Measurements from ENCODE around the gene ANAPC16. TPM values are rescaled to one million over a fixed set of nuclear protein-coding genes. Genes with fewer than 3 reads are reported as not detected.
A peak's percentile ranks its signal among the peaks of the same experiment; 100 is the strongest.
"Not testable (repeated sequence)": the region's sequence is repeated elsewhere in the genome, so short reads cannot be mapped to it uniquely, and the experiment has no call there.

The ANAPC16 gene
- total RNA-seq, 1 donor from 2014 or later = 76.6 TPM

DNA sequence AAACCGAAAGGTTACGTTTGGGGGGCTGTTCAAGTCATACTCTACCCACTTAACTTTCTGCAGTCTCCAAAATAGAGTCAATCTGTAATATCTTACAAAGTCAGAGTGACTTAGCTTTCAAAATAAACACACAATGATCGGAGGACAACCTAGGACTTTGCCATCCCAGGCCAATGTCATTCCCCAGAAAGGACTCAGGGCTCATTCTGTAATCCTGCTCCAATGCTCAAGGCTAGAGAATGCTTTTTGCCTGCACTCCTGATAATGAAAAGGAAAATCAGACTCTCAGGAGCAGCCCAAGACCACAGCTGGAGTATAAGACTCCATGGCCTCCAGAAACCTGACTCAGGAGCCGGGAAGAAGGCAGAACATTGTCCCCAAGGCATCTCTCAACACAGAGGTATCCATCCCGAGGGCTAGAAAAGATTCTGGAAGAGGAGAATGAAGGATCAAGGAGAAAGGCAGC, 28.8 kb downstream of the ANAPC16 start:
- TF ChIP-seq POLR2A (IDR thresholded peaks at IDR 0.05) = no peak
- TF ChIP-seq CTCF (IDR thresholded peaks at IDR 0.05) = no peak
- TF ChIP-seq POLR2AphosphoS5 (IDR thresholded peaks at IDR 0.05; ENCODE audit: insufficient read depth in 1 of 2, low read depth in 1 of 2) = no peak
- H3K9me3 ChIP-seq = no peaks in the 10 kb centered on the region
- no peak for DNase-seq (ENCODE audit: extremely low spot score in 2 of 2)
- H3K27ac ChIP-seq = peak overlapping the region; percentile 98
- H3K4me3 ChIP-seq = no peak overlapping the region
- H3K36me3 ChIP-seq = no peaks in the 10 kb centered on the region
- peaks cover 82% of the 10 kb centered on the region for H3K4me1 ChIP-seq
- no peaks in the 10 kb centered on the region for H3K27me3 ChIP-seq
- intact Hi-C loops (cut with DNase I) = no loop called here

DNA sequence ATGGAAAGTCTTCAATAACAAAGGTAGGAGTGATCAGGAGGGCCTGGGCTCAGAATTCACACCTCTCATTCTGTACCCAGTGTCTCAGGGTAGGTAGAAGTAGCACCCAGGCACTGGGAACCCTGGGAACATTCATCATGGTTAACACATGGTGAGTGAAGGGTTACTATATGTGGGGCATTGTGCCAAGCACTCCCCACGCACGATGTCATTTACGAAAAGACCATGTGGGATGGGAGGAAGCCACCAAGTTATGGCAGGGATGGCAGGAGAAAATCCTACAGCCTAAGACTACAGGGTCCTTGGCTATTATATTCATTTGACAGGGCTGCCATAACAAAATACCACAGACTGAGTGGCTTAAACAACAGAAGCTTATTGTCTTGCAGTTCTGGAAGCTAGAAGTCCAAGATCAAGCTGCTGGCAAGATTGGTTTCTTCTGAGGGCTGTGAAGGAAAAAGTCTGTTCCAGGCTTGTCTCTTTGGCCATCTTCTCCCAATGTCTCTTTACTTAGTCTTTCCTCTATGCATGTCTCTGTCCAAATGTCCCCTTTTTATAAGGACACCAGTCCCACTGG, 30.2 kb downstream of the ANAPC16 start:
- Histone ChIP-seq H3K27me3 (no peaks in the 10 kb centered on the region), H3K27ac (peak overlapping the region; percentile 98), H3K4me3 (no peak overlapping the region), H3K36me3 (no peaks in the 10 kb centered on the region), H3K4me1 (peaks cover 97% of the 10 kb centered on the region), H3K9me3 (no peaks in the 10 kb centered on the region)
- DNase-seq (ENCODE audit: extremely low spot score in 2 of 2) = no peak
- intact Hi-C loops (cut with DNase I) = no loop called here
- TF ChIP-seq POLR2A (IDR thresholded peaks at IDR 0.05) (no peak), CTCF (IDR thresholded peaks at IDR 0.05) (no peak), POLR2AphosphoS5 (IDR thresholded peaks at IDR 0.05; ENCODE audit: insufficient read depth in 1 of 2, low read depth in 1 of 2) (no peak)

DNA sequence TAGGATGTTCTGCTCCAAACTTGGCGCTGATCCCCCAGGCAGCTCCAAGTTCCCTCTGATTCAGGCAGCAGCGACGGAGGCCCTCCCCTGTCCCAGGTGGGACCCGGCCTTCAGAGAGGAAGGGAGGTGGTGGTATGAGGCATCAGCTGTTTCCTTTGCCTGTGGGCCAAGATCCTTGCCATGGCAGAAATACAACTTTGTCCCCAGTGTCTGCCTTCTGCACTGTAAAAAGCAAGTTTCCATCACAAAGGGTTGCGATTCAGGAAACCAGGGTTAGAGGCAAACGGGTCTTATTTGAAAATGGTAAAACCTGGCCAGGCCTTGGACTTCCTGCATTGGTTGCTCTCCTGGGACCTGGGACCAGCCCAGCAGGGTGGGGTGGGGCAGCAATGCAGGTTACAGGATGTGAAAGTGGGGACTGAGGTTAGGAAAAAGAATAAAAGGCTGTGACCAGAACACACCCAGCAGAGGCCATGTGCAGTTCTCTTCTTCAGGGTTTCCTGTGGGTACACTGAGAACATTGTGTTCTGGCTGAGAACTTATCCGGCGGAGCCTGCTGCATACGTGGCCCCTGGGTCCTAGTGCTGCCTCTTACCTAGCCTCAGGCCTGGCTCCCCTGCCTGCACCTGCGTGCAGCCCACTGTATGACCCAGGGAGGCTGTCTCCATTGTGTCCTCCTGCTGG, 32.8 kb downstream of the ANAPC16 start:
- intact Hi-C loops (cut with DNase I) = no loop called here
- H3K27ac ChIP-seq = peak overlapping the region; percentile 98
- no peaks in the 10 kb centered on the region for H3K9me3 ChIP-seq
- peak in 1 of 2 donors; percentile 35 for TF ChIP-seq POLR2A (IDR thresholded peaks at IDR 0.05)
- no peak for TF ChIP-seq CTCF (IDR thresholded peaks at IDR 0.05)
- TF ChIP-seq POLR2AphosphoS5 (IDR thresholded peaks at IDR 0.05; ENCODE audit: insufficient read depth in 1 of 2, low read depth in 1 of 2) = peak; percentile 91 to 96
- H3K4me1 ChIP-seq = peaks cover 100% of the 10 kb centered on the region
- peak in 1 of 2 donors; percentile 98 for DNase-seq (ENCODE audit: extremely low spot score in 2 of 2)
- no peaks in the 10 kb centered on the region for H3K36me3 ChIP-seq
- H3K27me3 ChIP-seq = no peaks in the 10 kb centered on the region
- peak overlapping the region; percentile 12 to 37 for H3K4me3 ChIP-seq

DNA sequence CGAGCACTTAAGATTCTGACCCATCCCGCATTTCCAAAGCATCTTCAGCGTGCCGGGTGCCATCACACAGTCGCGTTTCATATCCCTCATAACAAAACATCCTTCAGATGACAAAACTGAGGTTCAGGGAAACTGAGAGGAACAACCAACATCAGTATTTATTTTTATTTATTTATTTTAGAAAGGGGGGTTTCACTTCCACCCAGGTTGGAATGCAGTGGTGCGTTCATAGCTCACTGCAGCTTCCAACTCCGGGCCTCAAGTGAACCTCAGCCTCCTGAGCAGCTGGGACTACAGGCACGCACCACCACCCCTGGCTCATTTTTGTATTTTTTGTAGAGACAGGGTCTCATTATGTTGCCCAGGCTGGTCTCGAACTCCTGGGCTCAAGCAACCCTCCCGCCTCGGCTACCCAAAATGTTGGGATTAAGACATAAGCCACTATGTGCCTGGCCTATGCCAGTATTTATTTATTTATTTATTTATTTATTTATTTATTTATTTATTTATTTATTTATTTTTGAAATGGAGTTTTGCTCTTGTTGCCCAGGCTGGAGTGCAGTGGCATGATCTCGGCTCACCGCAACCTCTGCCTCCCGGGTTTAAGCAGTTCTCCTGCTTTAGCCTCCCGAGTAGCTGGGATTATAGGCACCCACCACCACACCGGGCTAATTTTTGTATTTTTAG, 33.5 kb downstream of the ANAPC16 start:
- H3K9me3 ChIP-seq; intact Hi-C loops (cut with DNase I); DNase-seq (ENCODE audit: extremely low spot score in 2 of 2); H3K27me3 ChIP-seq; H3K36me3 ChIP-seq: not testable (repeated sequence)
- H3K4me1 ChIP-seq = peaks cover 100% of the 10 kb centered on the region
- peak overlapping the region in 1 of 2 donors; percentile 37 for H3K4me3 ChIP-seq
- peak overlapping the region; percentile 98 for H3K27ac ChIP-seq

DNA sequence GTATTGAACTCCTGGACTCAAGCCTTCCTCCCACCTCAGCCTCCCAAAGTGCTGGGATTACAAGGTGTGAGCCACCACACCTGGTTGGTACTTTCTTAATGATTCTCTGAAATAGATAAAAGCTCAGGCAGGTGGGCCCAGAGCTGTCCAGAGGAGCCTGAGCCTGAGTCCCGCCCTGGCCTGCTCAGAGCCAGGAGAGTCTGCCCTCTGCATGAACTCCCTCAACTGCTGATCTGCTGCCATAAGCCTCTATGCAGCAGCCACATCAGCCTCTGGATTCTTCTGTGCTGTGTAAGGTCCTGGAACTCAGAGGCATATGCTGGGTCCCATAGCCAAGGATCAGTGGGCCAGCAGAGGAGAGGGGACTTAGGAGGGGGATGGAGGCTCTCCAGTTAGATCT, 34.9 kb downstream of the ANAPC16 start:
- H3K9me3 ChIP-seq = no peaks in the 10 kb centered on the region
- H3K27ac ChIP-seq = peak overlapping the region; percentile 98
- peak in 1 of 2 donors; percentile 94 for DNase-seq (ENCODE audit: extremely low spot score in 2 of 2)
- no peak overlapping the region for H3K4me3 ChIP-seq
- TF ChIP-seq CTCF (IDR thresholded peaks at IDR 0.05) (no peak), POLR2A (IDR thresholded peaks at IDR 0.05) (no peak), POLR2AphosphoS5 (IDR thresholded peaks at IDR 0.05; ENCODE audit: insufficient read depth in 1 of 2, low read depth in 1 of 2) (peak; percentile 64 to 86)
- H3K4me1 ChIP-seq = peaks cover 100% of the 10 kb centered on the region
- no peaks in the 10 kb centered on the region for H3K27me3 ChIP-seq
- no peaks in the 10 kb centered on the region for H3K36me3 ChIP-seq
- intact Hi-C loops (cut with DNase I) = loop anchor here (5.0 kb wide), 1 partner anchor 33 kb away; the partner anchor contains the start of genes ANAPC16 and ASCC1
